Lower leg skin (tissue), 4 donors: ENCODE data around the gene KRTAP10-1. TPM values are rescaled to one million over a fixed set of nuclear protein-coding genes. Genes with fewer than 3 reads are reported as not detected.

Experiments
- DNase-seq, 2 donors: peaks; one replicate each; pipeline ENCODE4 v3.0.0-alpha.2; 2019; ENCODE audit warnings: low spot score in 2 of 2
- H3K4me3 ChIP-seq: fragments of 200-600 bp; sonication (generic); 2 replicates; pipeline ENCODE4 v1.5.1; 2017; ENCODE audit warnings: mild to moderate bottlenecking, low read depth; ENCODE audit not compliant: poor library complexity, severe bottlenecking
- CTCF ChIP-seq, 3 donors: fragments of 450-650 bp; IDR thresholded peaks; one replicate each; pipeline ENCODE4 v1.5.1; 2016; ENCODE audit warnings: antibody characterized with exemption in 3 of 3, mild to moderate bottlenecking in 3 of 3, moderate library complexity in 2 of 3
- POLR2A ChIP-seq, 2 donors: fragments of 450-650 bp; IDR thresholded peaks; one replicate each; pipeline ENCODE4 v1.6.1; 2016 to 2017; ENCODE audit warnings: antibody characterized with exemption in 2 of 2, mild to moderate bottlenecking in 1 of 2, moderate library complexity in 1 of 2
- WGBS, 2 donors: methylation state at CpG; one replicate each; pipeline ENCODE4 v1.1.5; 2018; 5-methylcytosine and 5-hydroxymethylcytosine counted together
- intact Hi-C: fragments of 100-400 bp; cut with DNase I; formaldehyde crosslinking; loops from one replicate; pipeline ENCODE4 v1.15.0; 2023; ENCODE audit warnings: low total_unique reads
- total RNA-seq, 4 donors: library from RNA; depleted of rRNA; stranded (reverse); fragments of >200 nt; gene quantifications; one replicate each; pipeline ENCODE4 v1.1.0, GENCODE V29; 2016

Gene KRTAP10-1
- total RNA-seq, 4 donors from 2014 or later = 3.0 TPM; not detected in 3

GRCh38 chr21:44517175-44517899 lies 22.7 kb downstream of the KRTAP10-1 start:
- WGBS, 2 donors = 83 to 85% methylated on average over 15 of the region's 15 CpGs
- H3K4me3 ChIP-seq = no peak overlapping the region
- TF ChIP-seq CTCF (IDR thresholded peaks at IDR 0.05) = no peak
- no peak for TF ChIP-seq POLR2A (IDR thresholded peaks at IDR 0.05)
- intact Hi-C loops = no loop called here
- no peak for DNase-seq

GRCh38 chr21:44516828-44517174 lies 23.2 kb downstream of the KRTAP10-1 start:
- intact Hi-C loops = no loop called here
- H3K4me3 ChIP-seq = no peak overlapping the region
- no peak for DNase-seq
- WGBS, 2 donors = 86 to 89% methylated on average over 10 of the region's 10 CpGs
- TF ChIP-seq POLR2A (IDR thresholded peaks at IDR 0.05) = no peak
- no peak for TF ChIP-seq CTCF (IDR thresholded peaks at IDR 0.05)

- WGBS, 2 donors = 79 to 81% methylated on average over 10 to 13 of the region's 13 CpGs
- TF ChIP-seq POLR2A (IDR thresholded peaks at IDR 0.05) = no peak
- TF ChIP-seq CTCF (IDR thresholded peaks at IDR 0.05) = no peak
- H3K4me3 ChIP-seq = no peak overlapping the region
- no peak for DNase-seq
- intact Hi-C loops = no loop called here
Measured at GRCh38 chr21:44516342-44516741, 23.7 kb downstream of the KRTAP10-1 start.

GRCh38 chr21:44515359-44516165 lies 24.4 kb downstream of the KRTAP10-1 start:
- WGBS, 2 donors = 84 to 87% methylated on average over 31 to 32 of the region's 32 CpGs
- intact Hi-C loops = no loop called here
- DNase-seq = no peak
- H3K4me3 ChIP-seq = no peak overlapping the region
- TF ChIP-seq CTCF (IDR thresholded peaks at IDR 0.05) (no peak), POLR2A (IDR thresholded peaks at IDR 0.05) (no peak)

- 71 to 75% methylated on average over 11 of the region's 11 CpGs for WGBS, 2 donors
- intact Hi-C loops = loop anchor here (5.0 kb wide), 1 partner anchor 277 kb away; no protein-coding TSS in a partner anchor
- DNase-seq = no peak
- no peak overlapping the region for H3K4me3 ChIP-seq
- TF ChIP-seq CTCF (IDR thresholded peaks at IDR 0.05) (no peak), POLR2A (IDR thresholded peaks at IDR 0.05) (no peak)
Measured at GRCh38 chr21:44514746-44515358, 25.1 kb downstream of the KRTAP10-1 start.
